MM.1S (cell line): ENCODE measurements around the gene SLC26A6.

ENCODE experiments used
- CTCF ChIP-seq: fragments of 300-600 bp; sonication (generic); IDR thresholded peaks from 2 replicates; pipeline ENCODE4 v1.5.1; 2016; ENCODE audit warnings: antibody characterized with exemption, low read length, mixed read lengths
- EZH2phosphoT487 ChIP-seq: fragments of 300-600 bp; sonication (generic); IDR thresholded peaks from 2 replicates; pipeline ENCODE4 v1.6.1; 2018; ENCODE audit warnings: antibody characterized with exemption, low read length

GRCh38 chr3:48655606-48656005 lies 20.3 kb upstream of the SLC26A6 start:
- TF ChIP-seq CTCF (no peak), EZH2phosphoT487 (no peak)
